Skeletal muscle satellite cell (primary cell): ENCODE results near the gene SH2D6.

Source experiments
- H3K27me3 ChIP-seq: 2 replicates; pipeline ENCODE4 v1.7.0; 2013; ENCODE audit warnings: low read length; ENCODE audit not compliant: control insufficient read depth, insufficient read depth
- H3K36me3 ChIP-seq: 2 replicates; pipeline ENCODE4 v1.7.0; 2013; ENCODE audit warnings: mild to moderate bottlenecking, control low read depth, low read length; ENCODE audit not compliant: insufficient read depth
- H3K4me1 ChIP-seq: 2 replicates; pipeline ENCODE4 v1.7.0; 2013; ENCODE audit warnings: low read length; ENCODE audit not compliant: control insufficient read depth, insufficient read depth
- H3K4me2 ChIP-seq: 2 replicates; pipeline ENCODE4 v1.7.0; 2013; ENCODE audit warnings: mild to moderate bottlenecking, low read length
- H3K4me3 ChIP-seq: 2 replicates; pipeline ENCODE4 v1.7.0; 2013; ENCODE audit warnings: low read length
- H3K9ac ChIP-seq: 2 replicates; pipeline ENCODE4 v1.7.0; 2013; ENCODE audit warnings: mild to moderate bottlenecking, low read depth, low read length, moderate library complexity
- H3K9me3 ChIP-seq: replicated peaks from 2 replicates; pipeline ENCODE4 v1.7.0; 2013; ENCODE audit warnings: mild to moderate bottlenecking, control low read depth, low read length

SH2D6 gene

GRCh38 chr2:85414761-85415553, 3.6 kb upstream of the SH2D6 start:
- H3K9me3 ChIP-seq: no peaks in the 10 kb centered on the region
- peaks cover 32% of the 10 kb centered on the region for H3K4me1 ChIP-seq
- no peak overlapping the region for H3K4me3 ChIP-seq
- H3K9ac ChIP-seq: no peak overlapping the region
- H3K27me3 ChIP-seq: no peaks in the 10 kb centered on the region
- H3K36me3 ChIP-seq: no peaks in the 10 kb centered on the region
- H3K4me2 ChIP-seq: no peak overlapping the region

- no peak overlapping the region for H3K4me2 ChIP-seq
- H3K27me3 ChIP-seq: no peaks in the 10 kb centered on the region
- H3K36me3 ChIP-seq: no peaks in the 10 kb centered on the region
- H3K4me3 ChIP-seq: no peak overlapping the region
- H3K4me1 ChIP-seq: peaks cover 31% of the 10 kb centered on the region
- H3K9me3 ChIP-seq: no peaks in the 10 kb centered on the region
- H3K9ac ChIP-seq: no peak overlapping the region
Measured at GRCh38 chr2:85415980-85416650, 2.4 kb upstream of the SH2D6 start.

GRCh38 chr2:85419009-85419675, 628 bp downstream of the SH2D6 start:
- Histone ChIP-seq H3K36me3 (no peaks in the 10 kb centered on the region), H3K27me3 (no peaks in the 10 kb centered on the region), H3K9ac (peak overlapping the region; percentile 92), H3K4me1 (peaks cover 37% of the 10 kb centered on the region), H3K4me2 (peak overlapping the region; percentile 94), H3K4me3 (peak overlapping the region; percentile 87), H3K9me3 (no peaks in the 10 kb centered on the region)

GRCh38 chr2:85420536-85421259, 2.2 kb downstream of the SH2D6 start:
- Histone ChIP-seq H3K9ac (peak overlapping the region; percentile 47), H3K9me3 (no peaks in the 10 kb centered on the region), H3K4me1 (peaks cover 36% of the 10 kb centered on the region), H3K27me3 (no peaks in the 10 kb centered on the region), H3K4me3 (peak overlapping the region; percentile 28), H3K36me3 (no peaks in the 10 kb centered on the region), H3K4me2 (peak overlapping the region; percentile 67)

- Histone ChIP-seq H3K4me2 (peak overlapping the region; percentile 67), H3K4me3 (no peak overlapping the region), H3K4me1 (peaks cover 36% of the 10 kb centered on the region)
Measured at GRCh38 chr2:85421260-85422071, 3.0 kb downstream of the SH2D6 start.

GRCh38 chr2:85422072-85422457, 3.6 kb downstream of the SH2D6 start:
- H3K4me1 ChIP-seq: peaks cover 36% of the 10 kb centered on the region
- H3K4me3 ChIP-seq: no peak overlapping the region
- H3K27me3 ChIP-seq: no peaks in the 10 kb centered on the region
- H3K36me3 ChIP-seq: no peaks in the 10 kb centered on the region
- no peak overlapping the region for H3K4me2 ChIP-seq
- H3K9me3 ChIP-seq: no peaks in the 10 kb centered on the region
- no peak overlapping the region for H3K9ac ChIP-seq

More at GRCh38 chr2:85421260-85422071, 3.0 kb downstream of the SH2D6 start:
- no peaks in the 10 kb centered on the region for H3K9me3 ChIP-seq
- H3K9ac ChIP-seq: peak overlapping the region; percentile 47
- no peaks in the 10 kb centered on the region for H3K36me3 ChIP-seq
- no peaks in the 10 kb centered on the region for H3K27me3 ChIP-seq

- Histone ChIP-seq H3K9me3 (no peaks in the 10 kb centered on the region), H3K4me1 (peaks cover 33% of the 10 kb centered on the region), H3K27me3 (no peaks in the 10 kb centered on the region), H3K9ac (no peak overlapping the region), H3K4me2 (no peak overlapping the region), H3K36me3 (no peaks in the 10 kb centered on the region), H3K4me3 (no peak overlapping the region)
Measured at GRCh38 chr2:85423525-85423924, 5.0 kb downstream of the SH2D6 start.

GRCh38 chr2:85425588-85425987, 7.1 kb downstream of the SH2D6 start:
- Histone ChIP-seq H3K36me3 (no peaks in the 10 kb centered on the region), H3K9me3 (no peaks in the 10 kb centered on the region), H3K9ac (no peak overlapping the region), H3K4me3 (no peak overlapping the region), H3K4me1 (peaks cover 33% of the 10 kb centered on the region), H3K4me2 (no peak overlapping the region), H3K27me3 (no peaks in the 10 kb centered on the region)

- Histone ChIP-seq H3K4me3 (no peak overlapping the region), H3K4me1 (peaks cover 34% of the 10 kb centered on the region), H3K36me3 (no peaks in the 10 kb centered on the region), H3K9ac (no peak overlapping the region), H3K4me2 (no peak overlapping the region), H3K9me3 (no peaks in the 10 kb centered on the region), H3K27me3 (no peaks in the 10 kb centered on the region)
Measured at GRCh38 chr2:85427300-85427835, 8.9 kb downstream of the SH2D6 start.

GRCh38 chr2:85428343-85428881, 9.9 kb downstream of the SH2D6 start:
- H3K4me2 ChIP-seq: no peak overlapping the region
- peaks cover 42% of the 10 kb centered on the region for H3K4me1 ChIP-seq
- no peaks in the 10 kb centered on the region for H3K27me3 ChIP-seq
- no peak overlapping the region for H3K4me3 ChIP-seq
- H3K9me3 ChIP-seq: no peaks in the 10 kb centered on the region
- H3K9ac ChIP-seq: no peak overlapping the region
- H3K36me3 ChIP-seq: no peaks in the 10 kb centered on the region
